GM20000 (cell line): ENCODE data around the gene RASAL2.
"Not testable (repeated sequence)": the region's sequence is repeated elsewhere in the genome, so short reads cannot be mapped to it uniquely, and the experiment has no call there.

ENCODE experiments used
- DNase-seq: peaks from one replicate; pipeline ENCODE4 v3.0.0; 2012; ENCODE audit warnings: low spot score
- TF ChIP-seq, protein P1 (sequence below): IDR thresholded peaks from 2 replicates; pipeline ENCODE4 v1.5.1; 2012; ENCODE audit warnings: mild to moderate bottlenecking, control low read depth; ENCODE audit errors: extremely low read depth, missing control alignments

The RASAL2 gene

DNA sequence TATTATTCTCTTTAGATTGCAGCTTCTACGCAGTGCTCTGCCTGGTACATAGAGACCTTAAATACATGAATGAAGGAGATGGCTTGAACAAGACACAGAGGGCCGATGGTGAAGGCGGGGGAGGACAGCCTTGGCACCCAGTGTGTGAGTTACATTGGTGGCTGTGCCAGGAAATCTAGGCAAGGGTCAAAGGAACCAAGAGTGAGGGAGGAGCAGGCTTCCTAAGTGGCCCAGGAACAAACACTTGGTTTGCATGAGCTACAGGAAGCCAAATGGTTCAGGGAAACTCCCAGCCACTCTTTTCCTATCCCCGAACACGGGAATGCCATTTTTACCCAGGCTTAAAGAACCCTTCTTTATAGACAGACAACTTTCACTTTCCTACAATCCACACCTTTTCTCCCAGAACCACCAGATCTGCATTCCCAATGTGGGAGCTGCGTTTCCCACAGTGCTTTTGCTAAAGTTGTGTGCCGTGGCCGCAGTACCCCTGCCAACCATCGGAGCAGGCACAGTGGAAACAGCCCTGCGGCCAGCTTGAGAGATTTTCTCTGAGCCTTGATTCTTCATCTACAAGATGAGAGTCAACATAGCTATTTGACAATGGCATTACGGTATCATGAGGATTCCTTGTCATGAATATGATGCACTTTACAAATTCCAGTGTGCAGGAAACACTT is 406.3 kb downstream of the RASAL2 start:
- TF ChIP-seq, protein P1, sequence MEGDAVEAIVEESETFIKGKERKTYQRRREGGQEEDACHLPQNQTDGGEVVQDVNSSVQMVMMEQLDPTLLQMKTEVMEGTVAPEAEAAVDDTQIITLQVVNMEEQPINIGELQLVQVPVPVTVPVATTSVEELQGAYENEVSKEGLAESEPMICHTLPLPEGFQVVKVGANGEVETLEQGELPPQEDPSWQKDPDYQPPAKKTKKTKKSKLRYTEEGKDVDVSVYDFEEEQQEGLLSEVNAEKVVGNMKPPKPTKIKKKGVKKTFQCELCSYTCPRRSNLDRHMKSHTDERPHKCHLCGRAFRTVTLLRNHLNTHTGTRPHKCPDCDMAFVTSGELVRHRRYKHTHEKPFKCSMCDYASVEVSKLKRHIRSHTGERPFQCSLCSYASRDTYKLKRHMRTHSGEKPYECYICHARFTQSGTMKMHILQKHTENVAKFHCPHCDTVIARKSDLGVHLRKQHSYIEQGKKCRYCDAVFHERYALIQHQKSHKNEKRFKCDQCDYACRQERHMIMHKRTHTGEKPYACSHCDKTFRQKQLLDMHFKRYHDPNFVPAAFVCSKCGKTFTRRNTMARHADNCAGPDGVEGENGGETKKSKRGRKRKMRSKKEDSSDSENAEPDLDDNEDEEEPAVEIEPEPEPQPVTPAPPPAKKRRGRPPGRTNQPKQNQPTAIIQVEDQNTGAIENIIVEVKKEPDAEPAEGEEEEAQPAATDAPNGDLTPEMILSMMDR, result no peak
- DNase-seq, result no peak

DNA sequence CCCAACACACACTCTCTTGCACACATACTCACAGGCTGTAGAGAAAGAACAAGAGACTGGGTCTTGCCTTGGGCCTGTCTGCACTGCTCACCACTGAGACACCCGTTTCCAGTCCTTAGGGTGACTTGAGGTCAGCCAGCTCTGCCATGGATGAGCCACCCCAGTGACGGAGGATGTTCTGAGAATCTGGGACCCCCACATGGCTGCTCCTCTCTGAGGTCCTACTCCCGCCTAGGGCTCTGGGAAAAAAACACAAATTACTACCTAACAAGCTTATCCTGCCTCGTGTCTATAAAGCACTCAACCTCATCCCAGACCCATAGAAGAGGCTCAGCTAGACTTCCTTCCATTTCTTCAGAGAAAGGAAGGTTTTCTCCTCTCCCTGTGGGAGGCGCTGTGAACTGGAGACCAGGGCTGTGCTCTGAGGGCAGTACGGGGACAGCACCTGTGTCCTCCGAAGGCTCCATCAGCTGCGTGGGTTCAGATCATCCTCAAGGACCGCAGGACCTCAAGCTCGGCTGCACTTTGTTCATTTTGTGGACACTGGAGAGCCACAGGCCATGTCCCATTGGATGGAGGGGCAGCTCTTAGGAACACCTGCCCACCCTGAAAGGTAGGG is 407.1 kb downstream of the RASAL2 start:
- TF ChIP-seq, protein P1, result no peak
- no peak for DNase-seq

DNA sequence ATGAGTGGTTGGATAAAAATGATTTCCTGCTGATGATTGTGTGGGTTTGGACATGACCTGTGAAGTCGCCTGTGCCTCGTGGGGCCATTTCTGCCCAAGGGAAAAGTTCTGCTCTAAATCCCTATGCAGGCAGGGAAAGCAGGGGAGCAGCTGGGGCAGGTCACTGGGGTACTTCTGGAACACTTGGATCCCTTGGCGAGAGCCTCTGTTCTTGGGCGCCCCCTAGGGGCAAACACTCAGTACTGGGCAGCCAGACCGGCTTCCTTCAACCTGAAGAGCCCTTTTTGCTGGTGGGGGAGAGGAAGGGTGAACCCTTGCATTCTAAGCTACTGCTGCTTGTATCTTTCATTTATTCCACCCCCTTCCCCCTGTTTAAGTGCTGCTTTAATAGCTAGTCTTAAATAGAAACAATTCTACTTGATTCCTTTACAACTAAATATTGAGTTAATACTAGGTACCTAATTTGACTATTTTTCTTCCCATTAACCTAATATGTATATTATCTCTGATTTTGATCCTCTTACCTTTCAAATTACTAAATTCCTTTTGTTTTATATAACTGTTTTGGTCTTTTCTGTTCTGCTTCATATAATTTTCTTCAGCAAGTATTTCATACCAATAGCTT is 407.9 kb downstream of the RASAL2 start:
- DNase-seq, result peak; percentile 88
- TF ChIP-seq, protein P1, result peak; percentile 83

DNA sequence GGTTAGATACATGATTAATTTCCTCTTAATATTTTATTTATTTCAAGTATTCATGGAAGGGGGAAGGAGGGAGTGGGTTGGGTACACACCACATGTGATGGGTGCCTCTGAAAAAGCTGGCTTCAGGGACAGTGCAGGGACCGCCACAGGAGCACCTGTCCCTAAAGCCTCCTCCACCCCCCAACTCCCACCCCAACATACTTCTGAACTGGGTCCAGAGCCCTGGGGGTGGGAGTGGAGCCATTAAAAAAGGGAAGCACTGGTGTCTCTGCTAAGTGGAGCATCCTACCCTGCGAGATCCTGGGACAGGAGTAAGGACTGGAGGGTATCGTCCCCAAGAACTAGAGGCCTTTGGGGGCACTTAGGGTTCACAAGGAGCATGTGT is 408.4 kb downstream of the RASAL2 start:
- TF ChIP-seq, protein P1, result no peak
- DNase-seq, result no peak

DNA sequence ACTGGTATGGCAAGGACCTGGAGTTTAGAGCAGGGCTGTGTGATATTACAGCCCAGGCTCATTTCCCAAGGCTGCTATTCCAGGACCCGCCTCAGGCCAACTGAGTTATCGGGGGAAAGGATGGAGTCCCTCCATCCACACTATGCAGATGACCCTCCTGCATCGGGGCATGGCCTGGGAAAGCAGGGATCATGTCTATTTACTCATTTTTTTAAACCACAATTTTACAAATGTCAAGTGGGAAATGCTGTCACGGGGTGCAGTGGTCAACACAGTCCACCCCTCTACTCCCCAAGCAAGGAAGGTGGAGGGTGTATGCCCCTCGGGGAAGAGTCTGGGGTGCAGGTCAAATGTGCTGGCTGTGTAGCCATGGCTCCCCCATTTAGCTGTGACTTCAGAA is 409.0 kb downstream of the RASAL2 start:
- TF ChIP-seq, protein P1, result no peak
- no peak for DNase-seq

DNA sequence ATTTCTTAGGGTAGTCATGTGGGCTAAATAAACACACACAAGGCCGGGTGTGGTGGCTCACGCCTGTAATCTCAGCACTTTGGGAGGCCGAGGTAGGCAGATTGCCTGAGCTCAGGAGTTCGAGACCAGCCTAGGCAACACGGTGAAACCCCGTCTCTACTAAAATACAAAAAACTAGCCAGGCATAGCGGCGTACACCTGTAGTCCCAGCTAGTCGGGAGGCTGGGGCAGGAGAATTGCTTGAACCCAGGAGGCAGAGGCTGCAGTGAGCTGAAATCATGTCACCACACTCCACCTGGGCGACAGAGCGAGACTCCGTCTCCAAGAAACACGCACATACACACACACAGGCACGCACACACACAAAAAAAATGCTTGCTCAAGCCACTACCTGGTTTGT is 409.4 kb downstream of the RASAL2 start:
- not testable (repeated sequence) for DNase-seq

DNA sequence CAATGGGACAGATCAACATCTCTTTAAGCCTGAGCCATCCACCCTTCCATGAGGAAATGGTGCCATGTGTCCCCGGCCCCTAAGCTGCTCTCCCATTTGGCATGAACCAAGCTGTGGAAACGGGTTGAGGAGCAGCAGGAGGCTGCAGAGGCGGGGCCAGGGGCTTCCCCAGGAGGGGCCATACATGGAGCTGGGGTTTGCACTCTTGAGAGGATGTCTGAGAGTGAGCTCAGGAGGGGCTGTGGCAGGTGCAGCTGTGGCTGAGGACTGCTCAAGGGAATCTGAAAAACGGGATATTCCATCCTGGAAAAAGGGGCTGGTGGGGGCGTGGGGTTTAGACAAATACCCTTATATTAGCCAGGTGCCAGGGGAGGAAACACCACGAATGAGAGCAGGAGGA is 409.9 kb downstream of the RASAL2 start:
- TF ChIP-seq, protein P1, result no peak
- no peak for DNase-seq
